Sigmoid colon (tissue), 4 donors: ENCODE measurements around the gene TMEM165.

Source experiments
- CTCF ChIP-seq, 4 experiments: fragments of 450-650 bp in 3 of 4; fragments of 200-600 bp in 1 of 4; IDR thresholded peaks; one replicate each; pipeline ENCODE4 v1.5.1; 2016 to 2019; ENCODE audit warnings: antibody characterized with exemption in 4 of 4, mild to moderate bottlenecking in 3 of 4, moderate library complexity in 2 of 4
- EP300 ChIP-seq, 4 donors: sonication (generic); formaldehyde crosslinking; IDR thresholded peaks; one replicate each; pipeline ENCODE4 v1.6.1; 2017; ENCODE audit warnings: antibody characterized with exemption in 4 of 4

DNA sequence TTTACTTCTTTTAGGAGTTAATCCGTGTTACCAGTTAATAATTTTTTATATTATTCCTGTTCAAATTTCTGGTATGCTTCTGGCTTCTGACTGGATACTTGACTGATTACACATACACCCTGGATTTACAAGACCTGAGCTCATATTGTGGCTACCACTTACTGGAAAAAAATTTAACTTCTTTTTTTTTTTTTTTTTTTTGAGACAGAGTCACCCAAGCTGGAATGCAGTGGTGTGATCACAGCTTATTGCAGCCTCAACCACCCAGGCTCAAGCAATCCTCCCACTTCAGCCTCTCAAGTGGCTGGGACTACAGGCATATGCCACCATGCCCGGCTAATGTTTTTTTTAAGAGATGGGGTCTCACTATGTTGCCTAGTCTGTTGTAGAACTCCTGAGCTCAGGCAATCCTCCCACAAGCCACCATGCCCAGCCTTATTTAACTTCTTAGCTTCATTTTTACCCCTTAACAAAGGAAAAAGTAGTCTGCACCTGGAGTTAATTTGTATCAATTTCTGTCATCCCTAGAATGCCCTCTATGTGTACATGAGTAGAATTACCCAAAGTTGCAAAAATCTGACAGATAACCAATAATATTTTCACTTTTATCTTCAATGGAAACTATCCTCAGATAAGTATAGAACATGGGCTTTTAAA lies 50.3 kb downstream of the TMEM165 start:
- TF ChIP-seq CTCF (IDR thresholded peaks at IDR 0.05): no peak
- no peak for TF ChIP-seq EP300 (IDR thresholded peaks at IDR 0.05)
